SW 1271 (cell line): Measurements from ENCODE around the gene SLC17A4.
"Not testable (repeated sequence)": the region's sequence is repeated elsewhere in the genome, so short reads cannot be mapped to it uniquely, and the experiment has no call there.

Experiments
- DNase-seq, 2 experiments: peaks; one replicate each; lab custom pipeline; 2025; lab: John Stamatoyannopoulos, UW

The SLC17A4 gene, protein sequence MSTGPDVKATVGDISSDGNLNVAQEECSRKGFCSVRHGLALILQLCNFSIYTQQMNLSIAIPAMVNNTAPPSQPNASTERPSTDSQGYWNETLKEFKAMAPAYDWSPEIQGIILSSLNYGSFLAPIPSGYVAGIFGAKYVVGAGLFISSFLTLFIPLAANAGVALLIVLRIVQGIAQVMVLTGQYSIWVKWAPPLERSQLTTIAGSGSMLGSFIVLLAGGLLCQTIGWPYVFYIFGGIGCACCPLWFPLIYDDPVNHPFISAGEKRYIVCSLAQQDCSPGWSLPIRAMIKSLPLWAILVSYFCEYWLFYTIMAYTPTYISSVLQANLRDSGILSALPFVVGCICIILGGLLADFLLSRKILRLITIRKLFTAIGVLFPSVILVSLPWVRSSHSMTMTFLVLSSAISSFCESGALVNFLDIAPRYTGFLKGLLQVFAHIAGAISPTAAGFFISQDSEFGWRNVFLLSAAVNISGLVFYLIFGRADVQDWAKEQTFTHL

DNA sequence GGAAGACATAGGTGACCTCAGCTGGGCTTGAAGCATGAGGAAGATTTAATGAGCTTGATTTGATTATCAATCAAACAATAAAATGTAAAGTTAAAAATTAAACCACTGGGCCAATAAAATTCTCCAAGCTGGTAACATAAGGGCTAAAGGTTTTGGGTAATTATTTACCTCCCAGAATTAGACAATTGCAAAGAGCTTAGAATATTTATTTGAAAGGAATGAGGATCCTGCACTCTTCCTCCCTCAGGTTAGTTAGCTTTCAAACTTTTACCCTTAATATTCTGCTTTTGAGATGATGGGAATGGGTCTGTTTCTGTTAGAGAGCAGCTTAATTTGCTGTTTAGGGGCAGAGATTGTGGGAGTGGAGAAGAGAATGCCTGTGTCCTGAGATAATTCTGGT, at the start of gene SLC17A4:
SLC17A4 (plus strand) TSS at position 208 of the 400 bp plus-strand sequence. CDS start 7,221 bp downstream, outside the sequence.
- DNase-seq: no peak

DNA sequence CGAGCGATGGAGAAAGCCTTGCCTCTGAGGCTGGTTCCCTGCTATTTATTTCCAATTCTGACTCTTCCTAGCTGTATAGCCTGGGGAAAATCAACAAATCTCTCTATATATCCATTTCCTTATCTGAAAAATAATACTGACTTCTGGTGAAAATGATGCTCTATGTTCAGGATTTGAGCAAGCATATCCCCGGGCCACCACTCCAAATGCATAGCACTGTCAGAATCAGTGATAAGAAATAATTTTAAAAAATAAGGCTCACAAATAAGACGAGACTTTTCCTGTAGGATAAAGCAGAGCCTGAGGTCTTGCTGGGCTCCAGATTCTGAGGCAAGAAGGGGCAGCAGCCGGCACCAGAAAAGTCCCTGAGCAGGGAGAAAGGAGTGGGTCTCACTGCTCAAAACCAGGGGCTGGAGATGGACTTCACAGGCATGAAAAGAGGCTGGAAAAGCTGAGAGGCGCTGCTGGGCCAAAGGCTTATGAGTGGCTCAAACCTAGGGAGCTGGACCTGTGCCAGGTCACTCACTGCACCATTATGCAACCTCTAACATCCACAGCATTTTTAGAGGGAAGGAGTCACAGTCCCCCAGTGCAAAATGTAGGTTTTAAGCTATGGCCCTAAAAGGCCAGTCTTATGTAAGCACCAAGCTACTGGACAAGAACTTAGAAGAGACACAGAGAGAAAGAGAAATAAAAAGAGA, 48.1 kb upstream of the SLC17A4 start:
- DNase-seq: no peak

DNA sequence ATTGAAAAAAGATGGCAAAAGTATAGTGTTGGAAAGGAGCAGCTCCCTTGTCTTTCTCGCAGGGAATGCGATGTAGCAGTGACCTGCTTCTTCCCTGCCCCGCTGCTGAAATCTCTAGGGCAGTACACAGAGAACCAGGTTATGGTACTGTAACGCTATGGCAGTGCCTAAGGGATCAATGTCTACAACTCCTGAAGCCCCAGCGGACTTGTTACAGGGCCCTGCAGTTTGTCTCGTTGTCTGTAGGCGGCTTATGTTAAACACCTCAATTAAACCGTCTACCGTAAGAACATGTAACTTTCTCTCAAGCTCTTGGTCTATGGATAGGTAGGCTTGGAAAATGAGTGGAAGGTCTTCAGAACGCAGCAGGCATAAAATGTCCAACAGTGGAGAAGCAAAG, 44.8 kb upstream of the SLC17A4 start:
- DNase-seq: peak in 1 of 2 experiments; percentile 8

DNA sequence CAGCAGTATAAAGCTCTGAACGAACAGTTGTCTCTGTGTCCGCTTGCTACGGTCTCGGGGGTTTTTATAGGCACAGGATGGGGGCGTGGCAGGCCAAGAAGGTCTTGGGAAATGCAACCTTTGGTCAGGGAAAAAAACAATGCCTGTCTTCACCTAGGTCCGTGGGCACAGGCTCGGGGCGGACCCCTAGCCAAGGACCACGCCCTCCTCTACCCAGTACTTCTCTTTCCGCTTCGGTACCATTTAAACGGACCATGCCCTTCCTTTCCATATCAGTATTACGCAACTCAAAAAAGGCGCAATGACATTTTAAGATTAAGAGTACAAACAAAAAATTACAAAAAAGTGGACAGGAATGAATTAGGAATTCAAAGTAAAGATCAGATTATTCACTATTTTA, 44.3 kb upstream of the SLC17A4 start:
- DNase-seq: no peak

DNA sequence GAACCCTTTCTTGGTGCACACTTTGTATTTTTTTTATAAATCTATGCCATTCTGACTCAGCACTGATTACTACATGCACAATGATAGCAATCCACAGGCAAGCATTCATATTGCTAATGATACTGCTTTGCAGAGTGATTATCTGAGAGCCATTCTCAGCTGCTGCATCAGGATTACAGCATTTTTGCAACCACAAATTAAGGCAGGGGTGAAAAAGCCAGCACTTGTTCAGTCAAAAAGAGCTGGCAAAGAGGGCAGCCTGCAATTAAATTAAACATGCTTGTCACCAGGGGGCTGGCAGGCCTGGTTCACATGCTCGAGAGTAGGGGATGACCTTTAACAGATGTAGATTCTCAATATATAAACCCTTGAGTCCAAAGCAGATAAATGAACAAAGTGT, 40.7 kb upstream of the SLC17A4 start:
- no peak for DNase-seq

DNA sequence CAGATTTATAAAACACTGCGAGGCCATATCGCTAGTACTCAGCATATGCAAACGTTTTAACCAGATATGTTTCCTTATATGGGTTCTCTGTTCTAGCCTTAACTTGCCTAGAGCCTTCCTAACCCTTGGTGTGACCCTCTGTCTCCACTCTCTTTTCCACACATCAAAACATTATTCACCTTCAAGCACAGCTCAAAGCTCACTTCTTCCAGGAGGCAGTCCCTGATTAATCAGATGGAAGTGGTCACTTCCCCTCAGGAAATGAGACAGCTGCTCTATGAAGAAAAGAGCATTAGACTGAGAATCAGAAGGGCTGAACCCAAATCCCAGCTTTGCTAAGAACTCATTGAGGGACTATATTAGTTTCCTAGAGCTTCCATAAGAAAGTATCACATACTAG, 39.8 kb upstream of the SLC17A4 start:
- DNase-seq: no peak

DNA sequence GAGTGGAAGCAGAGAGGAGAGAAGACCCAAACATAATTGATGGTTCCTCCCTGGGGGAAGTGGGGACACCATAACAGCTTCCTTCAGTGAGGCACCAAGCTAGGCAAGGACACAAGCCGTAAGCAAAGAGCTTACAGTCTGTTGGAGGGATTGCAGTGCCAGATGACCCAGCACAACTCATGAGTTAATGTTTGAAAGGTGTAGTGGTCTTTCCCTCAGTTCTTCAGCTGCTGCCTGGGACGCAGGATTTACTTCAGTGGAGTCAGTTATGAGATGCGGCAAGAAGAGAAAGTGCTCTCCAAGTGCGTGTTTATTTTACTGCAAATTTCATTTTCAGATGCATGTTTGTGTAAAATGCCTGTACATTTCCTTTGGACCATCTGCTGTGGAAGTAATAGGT, 38.7 kb upstream of the SLC17A4 start:
- no peak for DNase-seq

DNA sequence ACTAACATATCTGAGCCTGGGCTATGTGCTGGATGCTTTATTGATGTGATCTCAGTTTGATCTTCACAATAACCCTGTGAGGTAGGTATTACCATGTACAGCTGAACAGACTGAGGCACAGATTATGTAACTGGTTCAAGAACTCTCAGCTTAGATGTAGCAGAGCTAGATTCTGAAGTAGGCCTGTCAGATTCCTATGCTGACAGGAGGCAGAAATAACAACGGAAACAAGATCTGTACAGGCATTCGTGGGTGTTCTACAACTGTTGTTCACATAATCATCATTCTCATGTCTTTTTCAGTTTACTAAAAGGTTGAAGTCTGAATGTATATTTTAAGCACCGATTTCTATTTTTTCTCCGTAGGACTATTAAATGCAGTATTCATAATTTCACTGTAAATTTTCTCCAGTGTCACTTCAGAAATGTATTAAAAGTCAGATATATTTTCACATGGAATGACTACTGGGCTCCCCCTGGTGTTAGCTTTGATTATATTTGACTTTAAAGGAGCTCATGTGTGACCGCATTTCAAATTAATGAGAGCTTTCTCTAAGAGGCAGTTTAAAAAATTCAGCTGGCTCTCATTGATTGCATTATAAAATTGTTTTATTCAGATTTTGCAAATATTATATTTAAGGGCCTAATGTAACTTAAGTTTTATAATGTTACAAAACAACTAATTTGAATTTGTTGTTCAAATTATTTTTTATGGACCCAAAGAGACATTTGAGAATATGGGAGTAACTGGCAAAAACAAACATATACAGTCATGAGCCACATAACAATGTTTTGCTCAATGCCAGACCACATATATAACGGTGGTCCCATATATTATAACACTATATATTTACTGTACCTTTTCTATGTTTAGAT, 36.4 kb upstream of the SLC17A4 start:
- DNase-seq: peak in 1 of 2 experiments; percentile 30

DNA sequence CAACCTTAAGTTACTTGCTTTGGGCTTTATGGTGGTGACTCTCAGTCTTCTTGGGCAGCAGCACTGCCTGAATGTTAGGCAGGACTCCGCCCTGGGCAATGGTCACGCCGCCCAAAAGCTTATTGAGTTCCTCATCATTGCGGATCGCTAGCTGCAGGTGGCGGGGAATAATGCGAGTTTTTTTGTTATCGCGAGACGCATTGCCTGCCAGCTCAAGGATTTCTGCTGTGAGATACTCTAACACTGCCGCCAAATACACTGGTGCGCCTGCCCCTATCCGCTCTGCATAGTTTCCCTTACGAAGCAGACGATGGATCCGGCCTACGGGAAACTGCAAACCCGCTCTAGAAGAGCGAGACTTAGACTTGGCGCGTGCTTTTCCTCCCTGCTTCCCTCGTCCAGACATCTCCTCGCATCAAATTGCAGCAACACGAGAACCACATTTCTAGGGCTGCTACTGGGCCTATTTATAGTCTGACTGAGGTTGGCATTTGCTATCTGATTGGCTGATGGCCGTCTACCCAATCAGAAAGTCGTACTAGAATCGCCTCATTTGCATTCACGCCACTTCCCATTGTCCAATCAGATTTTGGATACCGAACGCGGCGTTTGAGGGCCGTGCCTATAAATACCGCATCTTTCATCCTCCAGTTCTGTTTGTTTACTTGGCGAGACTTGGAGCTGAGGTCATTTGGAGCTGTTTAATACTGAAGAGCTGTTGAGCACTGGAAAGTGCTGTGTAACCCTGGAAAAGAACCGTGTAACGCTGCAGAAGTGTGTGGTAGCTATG, 28.2 kb upstream of the SLC17A4 start:
- DNase-seq: no peak

DNA sequence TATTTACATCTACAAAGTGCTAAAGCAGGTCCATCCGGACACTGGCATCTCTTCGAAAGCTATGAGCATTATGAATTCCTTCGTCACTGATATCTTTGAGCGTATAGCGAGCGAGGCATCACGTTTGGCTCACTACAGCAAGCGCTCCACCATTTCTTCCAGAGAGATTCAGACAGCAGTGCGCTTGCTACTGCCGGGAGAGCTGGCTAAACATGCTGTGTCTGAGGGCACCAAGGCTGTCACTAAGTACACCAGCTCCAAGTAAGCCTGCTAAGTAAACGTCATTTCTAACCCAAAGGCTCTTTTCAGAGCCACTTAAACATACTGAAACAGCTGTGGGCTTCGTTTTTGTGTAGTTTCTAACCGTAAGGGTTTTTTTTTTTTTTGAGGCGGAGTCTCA, 27.5 kb upstream of the SLC17A4 start:
- DNase-seq: no peak

DNA sequence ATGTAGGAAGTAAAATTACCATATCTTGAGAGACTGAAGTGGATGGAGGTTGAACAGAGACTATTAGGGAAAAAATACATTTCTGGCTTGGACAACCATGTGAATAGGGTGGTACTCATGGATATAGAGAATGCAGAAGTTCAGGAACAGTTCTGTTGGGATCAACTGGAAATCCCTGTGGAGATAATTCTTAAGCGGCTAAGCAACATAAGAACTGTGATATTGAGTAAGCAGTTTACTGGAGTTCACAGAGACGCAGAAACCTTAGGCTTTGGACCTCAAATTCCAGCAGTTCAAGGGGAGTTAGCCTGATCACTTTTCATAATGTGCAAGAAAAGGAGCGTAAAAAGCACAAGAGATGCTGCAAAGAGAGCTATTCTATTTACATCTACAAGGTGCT, 23.6 kb upstream of the SLC17A4 start:
- no peak for DNase-seq

DNA sequence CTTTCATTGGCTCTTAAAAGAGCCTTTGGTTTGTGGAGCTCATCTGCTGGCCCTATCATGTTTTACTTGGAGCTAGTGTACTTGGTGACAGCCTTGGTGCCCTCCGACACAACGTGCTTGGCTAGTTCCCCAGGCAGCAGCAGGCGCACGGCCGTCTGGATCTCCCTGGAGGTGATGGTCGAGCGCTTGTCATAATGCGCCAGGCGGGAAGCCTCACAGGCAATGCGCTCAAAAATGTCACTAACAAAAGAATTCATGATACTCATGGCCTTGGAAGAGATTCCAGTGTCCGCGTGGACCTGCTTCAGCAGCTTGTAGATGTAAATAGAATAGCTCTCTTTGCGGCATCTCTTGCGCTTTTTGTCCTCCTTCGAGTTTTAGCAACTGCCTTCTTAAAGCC, 22.8 kb upstream of the SLC17A4 start:
- no peak for DNase-seq

DNA sequence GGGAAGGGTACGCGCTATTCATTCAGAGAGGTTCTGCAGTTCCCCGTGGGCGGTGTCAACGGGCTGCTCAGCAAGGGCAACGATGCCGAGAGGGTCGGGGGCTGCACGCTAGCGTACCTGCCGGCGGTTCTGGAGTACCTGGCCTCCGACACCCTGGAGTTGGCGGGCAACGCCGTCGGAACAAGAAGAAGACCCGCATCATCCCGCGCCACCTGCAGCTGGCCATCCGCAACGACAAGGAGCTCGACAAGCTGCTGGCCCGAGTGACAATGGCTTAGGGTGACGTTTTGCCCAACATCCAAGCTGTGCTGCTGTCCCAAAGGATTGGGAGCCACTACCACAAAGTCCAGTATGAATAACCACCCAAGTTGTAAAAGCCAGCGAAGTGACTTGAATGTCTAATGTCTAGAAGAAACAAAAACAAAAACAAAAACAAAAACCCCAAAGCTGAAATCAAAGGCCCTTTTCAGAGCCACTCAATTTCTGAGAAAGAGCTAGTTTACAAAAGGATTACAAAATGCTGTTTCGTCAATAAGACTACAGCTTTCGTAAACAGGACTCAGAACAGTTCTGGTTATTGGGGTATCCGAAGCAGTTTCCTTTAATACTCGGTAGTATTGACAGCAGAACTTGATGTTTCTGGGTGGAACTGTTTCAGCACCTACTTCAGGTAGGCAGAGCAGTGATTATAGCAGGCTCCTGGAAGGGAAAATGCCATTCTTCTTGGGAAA, 21.9 kb upstream of the SLC17A4 start:
- no peak for DNase-seq

DNA sequence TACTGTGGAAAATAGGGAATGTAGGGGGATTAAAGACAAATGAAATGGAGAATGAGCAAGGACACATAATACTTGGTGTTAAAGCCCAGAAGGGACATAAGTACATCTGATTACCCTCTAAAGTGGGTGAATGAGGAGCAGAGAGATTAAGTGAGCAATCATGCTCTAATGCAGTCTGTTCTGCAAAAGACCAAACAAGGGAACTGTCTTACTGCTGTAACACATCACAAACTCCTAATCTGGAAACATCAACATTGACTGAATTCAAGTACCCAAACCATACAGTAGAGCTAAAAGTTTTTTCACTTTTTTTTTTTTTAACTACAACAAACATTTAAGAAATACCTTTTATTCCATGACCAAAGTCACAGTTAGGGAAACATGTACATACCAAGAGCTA, 19.3 kb upstream of the SLC17A4 start:
- no peak for DNase-seq

DNA sequence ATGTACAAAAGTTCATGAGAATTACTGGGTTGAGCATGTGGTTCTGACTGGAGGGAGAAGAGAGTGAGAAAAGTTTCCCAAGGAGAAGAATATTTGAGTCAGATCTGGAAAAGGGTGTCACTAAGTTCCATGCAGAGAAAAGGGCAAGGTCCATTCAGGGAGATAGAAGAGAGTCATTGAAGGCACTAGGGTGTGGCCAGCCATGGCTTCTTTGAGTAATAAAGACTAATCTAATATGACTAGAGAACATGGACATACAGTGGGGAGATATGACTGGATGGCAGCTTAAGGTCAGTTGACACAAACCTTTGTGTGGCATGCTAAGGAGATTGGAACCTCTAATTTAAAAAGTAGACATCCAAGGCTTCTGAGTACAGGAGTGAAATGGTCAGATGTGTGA, 10.7 kb upstream of the SLC17A4 start:
- DNase-seq: no peak

DNA sequence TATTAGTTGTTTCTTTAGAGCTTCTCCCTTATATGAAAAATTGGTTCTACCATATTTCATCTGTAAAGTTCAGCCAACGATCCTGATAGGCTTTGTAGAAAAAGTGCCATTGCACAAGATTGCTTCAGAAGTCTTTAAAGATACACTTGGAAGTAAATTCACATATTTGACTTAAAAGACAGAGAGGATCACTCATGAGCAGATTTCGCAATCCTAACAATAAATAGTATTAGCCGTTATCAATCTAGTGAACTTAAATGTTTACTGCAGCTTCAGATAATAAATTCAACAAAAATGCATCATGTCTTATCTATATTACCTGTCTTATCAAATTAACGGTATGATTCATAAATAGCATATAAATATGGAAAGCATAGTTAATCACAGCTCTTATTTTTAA, 8.7 kb upstream of the SLC17A4 start:
- DNase-seq: no peak

DNA sequence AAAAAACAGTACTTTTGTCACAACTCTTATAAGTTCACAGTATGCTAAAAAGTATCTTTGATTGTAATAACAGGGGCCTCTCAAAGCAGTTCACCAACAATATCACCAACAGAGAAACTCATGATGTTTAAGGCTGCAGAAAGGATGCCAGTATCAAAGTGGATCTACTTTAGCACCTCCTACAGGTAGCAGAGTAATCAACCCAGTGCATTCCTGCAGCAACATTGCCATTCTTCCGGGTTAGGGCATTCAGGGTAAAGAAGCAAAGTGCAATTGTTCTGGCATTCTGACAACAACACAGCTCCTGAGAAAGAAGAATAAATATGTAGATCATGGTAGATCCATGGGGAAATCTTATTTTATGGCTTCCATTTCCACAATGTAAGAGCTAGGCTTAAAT, 7.6 kb upstream of the SLC17A4 start:
- DNase-seq: no peak

DNA sequence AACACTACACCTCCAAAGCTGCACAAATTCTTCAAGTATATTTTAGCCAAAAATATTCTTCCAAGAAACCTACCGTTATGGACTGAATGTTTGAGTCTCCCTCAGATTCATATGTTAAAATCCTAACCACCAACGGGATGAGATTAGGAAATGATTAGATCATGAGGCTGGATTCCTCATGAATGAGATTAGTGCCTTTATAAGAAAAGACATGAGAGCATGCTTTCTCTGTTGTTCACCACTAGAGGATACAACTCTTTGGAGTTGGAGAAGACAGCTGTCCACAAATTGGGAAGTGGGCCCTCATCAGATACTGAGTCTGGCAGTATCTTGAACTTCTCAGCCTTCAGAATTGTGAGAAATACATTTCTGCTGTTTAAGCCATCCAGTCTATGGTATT, 7.1 kb upstream of the SLC17A4 start:
- no peak for DNase-seq

DNA sequence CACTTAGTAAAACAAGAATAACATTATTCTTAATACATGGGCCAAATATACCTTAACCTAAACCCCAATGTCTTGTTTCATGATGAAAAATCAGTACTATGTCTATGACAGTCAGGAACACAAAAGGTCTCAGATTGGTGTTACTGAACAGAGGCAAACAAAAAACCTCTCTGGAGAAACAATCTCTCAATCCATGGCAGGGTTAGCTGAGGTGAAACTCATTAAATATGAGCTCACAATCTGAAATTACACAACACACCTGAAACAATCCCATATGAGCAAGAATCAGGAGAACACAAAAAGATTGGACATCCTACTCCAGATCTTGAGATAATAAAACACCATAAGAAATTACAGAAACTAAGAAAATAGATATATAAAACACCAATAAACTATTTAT, 6.5 kb upstream of the SLC17A4 start:
- DNase-seq: no peak

DNA sequence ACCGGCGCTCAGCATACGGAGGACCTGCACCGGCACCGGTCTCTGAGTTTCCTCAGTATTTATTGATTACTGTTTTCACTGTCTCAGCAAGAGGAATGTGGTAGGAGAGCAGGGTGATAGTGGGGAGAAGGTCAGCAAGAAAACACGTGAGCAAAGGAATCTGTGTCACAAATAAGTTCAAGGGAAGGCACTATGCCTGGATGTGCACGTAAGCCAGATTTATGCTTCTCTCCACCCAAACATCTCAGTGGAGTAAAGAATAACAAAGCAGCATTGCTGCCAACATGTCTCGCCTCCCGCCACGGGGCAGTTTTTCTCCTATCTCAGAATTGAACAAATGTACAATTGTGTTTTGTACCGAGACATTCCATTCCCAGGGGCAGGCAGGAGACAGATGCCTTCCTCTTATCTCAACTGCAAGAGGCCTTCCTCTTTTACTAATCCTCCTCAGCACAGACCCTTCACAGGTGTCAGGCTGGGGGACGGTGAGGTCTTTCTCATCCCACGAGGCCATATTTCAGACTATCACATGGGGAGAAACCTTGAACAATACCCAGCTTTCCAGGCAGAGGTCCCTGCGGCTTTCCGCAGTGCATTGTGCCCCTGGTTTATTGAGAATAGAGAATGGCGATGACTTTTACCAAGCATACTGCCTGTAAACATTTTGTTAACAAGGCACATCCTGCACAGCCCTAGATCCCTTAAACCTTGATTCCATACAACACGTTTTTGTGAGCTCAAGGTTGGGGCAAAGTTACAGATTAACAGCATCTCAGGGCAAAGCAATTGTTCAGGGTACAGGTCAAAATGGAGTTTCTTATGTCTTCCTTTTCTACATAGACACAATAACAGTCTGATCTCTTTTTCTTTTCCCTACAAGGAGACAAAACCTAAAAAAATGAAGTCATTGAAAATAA, 5.7 kb upstream of the SLC17A4 start:
- not testable (repeated sequence) for DNase-seq
